GM12874 (cell line): Measurements from ENCODE around the gene MSANTD4.

ENCODE experiments used
- CTCF ChIP-seq: IDR thresholded peaks from 2 replicates; pipeline ENCODE4 v1.5.1; 2011; ENCODE audit warnings: low read depth, mild to moderate bottlenecking, control low read depth, low read length, moderate library complexity; ENCODE audit not compliant: insufficient read depth

MSANTD4 gene

GRCh38 chr11:106021967-106022794 is at the start of gene MSANTD4:
Gene MSANTD4 (minus strand): TSS chr11:106022240. CDS start chr11:106010917, 11,323 bp downstream.
- TF ChIP-seq CTCF, result no peak

- TF ChIP-seq CTCF, result no peak
Observed at GRCh38 chr11:106070606-106071005, 48.6 kb upstream of the MSANTD4 start.

- no peak for TF ChIP-seq CTCF
Observed at GRCh38 chr11:106063009-106063408, 41.0 kb upstream of the MSANTD4 start.

- no peak for TF ChIP-seq CTCF
Observed at GRCh38 chr11:106061954-106062949, 40.2 kb upstream of the MSANTD4 start.

GRCh38 chr11:106061249-106061784 is 39.3 kb upstream of the MSANTD4 start:
- no peak for TF ChIP-seq CTCF

GRCh38 chr11:106059617-106060016 is 37.6 kb upstream of the MSANTD4 start:
- TF ChIP-seq CTCF, result no peak

- TF ChIP-seq CTCF, result no peak
Observed at GRCh38 chr11:106051103-106051502, 29.1 kb upstream of the MSANTD4 start.
